Ishikawa (cell line): ENCODE data around the gene PARD6B.

ENCODE experiments used
- EP300 ChIP-seq: IDR thresholded peaks from 2 replicates; pipeline ENCODE4 v1.6.1; 2012; ENCODE audit warnings: borderline replicate concordance
- REST ChIP-seq: IDR thresholded peaks from 2 replicates; pipeline ENCODE4 v1.6.1; 2012; ENCODE audit warnings: low read depth, mild to moderate bottlenecking

DNA sequence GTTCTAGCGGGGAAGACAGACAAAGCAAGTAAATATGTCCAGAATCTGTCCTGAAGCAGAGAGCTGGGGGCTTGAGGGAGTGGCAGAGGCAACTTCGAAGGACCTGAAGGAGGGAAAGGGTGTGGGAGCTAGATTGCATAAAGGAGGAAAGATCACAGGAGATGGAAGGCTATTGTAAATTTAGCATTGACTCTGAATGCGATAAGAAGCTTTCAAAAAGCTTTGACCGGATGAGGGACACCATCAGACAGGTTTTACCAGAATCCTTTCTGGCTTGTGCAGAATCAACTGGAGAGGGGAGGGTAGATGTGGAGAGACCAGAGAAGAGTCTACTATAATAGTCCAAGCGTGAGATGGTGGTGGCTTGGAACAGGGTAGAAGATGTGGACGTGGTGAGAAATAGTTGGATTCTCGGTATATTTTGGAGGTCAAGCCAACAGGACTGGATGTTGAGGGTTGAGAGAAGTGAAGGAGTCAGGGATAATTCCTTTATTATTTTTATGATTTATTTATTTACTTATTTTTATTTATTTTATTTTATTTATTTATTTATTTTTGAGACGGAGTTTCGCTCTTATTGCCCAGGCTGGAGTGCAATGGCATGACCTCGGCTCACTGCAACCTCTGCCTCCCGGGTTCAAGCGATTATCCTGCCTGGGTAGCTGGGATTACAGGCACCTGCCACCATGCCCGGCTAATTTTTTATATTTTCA, 20.1 kb upstream of the PARD6B start:
- TF ChIP-seq EP300 (no peak), REST (no peak)
